CD4-positive, alpha-beta T cell treated with Interleukin-17A for 4 hours (primary cell): ENCODE measurements around the gene TPPP3.
A peak's percentile ranks its signal among the peaks of the same experiment; 100 is the strongest.

Source experiments
- DNase-seq: peaks from one replicate; pipeline ENCODE4 v3.0.0-alpha.2; 2020; ENCODE audit warnings: mixed read lengths

TPPP3 gene

DNA sequence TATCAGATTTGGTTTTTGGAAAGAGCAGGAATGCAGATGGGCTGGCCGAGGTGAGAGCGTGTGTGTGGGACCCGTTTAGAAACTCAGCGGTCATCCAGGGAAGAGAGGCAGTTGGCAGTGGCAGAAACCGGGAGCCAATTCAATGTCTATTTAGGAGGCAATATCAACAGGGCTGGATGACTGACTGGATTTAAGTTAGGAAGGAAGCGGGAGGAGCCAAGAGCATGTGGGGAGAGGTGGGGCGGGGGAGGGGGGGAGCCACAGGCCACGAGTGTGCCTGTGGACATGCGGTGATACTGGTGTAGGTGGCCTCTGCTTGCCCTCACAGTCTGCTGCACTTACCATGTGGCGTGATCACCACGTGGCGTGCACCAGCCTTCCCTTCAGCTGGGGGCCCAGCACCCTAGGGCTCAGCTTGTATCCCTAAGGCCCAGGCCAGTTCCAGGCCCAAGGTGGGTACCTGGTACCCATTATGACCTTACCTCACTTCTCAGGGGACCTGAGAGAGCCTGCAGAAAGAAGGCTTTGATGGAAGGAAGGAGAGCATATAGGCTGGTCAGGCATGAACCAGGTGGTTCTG is 10.8 kb upstream of the TPPP3 start:
- DNase-seq: no peak

DNA sequence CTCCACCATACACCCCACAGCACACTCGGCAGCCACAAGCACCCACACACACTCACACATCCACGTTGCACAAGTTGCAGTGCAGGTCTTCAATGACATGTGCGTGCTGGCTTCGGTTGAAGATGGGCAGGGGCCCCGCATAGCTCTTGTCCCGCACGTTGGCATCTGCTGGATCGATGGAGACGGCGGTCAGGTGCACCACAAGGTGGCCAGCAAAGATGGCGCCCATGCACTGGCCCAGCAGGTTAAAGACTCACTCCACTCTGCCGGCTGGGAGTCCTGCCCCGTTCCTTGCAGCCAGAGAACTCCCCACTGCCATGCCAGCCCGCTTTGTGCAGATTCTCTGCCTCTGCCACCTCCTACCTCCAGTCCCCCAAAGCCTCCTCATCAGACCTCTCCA is 7.6 kb upstream of the TPPP3 start:
- no peak for DNase-seq

DNA sequence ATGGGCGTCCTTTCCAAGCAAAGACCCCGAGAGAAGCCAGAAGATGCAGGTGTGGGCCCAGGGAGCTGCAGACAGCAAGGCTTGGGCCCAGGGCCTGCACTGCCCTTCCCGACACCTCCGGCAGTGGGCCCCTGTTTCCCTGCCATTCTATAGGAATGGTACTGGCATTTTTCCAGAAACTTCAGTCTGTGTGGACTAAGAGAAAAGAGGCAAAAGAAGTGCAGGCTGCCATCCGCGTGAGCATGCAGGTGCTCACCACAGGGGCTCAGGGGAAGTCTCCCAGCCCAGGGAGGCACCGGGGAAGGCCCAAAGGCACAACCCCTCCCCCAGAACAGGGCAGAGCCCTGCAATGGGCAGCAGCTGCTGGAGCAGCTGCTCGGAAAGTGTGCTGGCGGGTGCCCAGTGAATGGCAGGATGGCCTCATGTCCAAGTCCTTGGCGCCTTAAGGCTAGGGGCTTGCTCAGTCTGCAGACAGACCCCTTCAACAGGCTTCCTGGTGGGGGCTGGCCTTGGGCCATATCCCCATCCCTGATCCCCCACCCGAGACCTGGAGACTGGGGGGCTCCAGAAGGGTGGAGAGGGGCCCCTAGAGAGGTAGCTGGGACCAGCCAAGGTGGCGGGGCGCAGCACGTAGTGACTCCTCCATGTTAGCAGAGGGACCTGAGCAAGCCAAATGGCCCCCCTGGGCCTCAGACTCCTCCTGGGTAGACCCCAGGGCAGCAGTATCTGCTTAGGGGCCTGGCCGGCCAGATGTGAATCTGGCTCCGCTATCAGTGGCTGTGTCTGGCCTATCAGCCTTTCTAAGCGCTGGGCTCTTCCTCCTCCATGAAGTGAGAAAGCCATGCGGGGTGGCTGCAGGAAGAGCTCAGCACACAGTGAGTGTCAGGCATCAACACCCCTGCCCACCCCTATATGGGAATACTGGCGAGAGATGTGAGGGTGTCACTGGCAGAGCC is 6.7 kb upstream of the TPPP3 start:
- DNase-seq: no peak

DNA sequence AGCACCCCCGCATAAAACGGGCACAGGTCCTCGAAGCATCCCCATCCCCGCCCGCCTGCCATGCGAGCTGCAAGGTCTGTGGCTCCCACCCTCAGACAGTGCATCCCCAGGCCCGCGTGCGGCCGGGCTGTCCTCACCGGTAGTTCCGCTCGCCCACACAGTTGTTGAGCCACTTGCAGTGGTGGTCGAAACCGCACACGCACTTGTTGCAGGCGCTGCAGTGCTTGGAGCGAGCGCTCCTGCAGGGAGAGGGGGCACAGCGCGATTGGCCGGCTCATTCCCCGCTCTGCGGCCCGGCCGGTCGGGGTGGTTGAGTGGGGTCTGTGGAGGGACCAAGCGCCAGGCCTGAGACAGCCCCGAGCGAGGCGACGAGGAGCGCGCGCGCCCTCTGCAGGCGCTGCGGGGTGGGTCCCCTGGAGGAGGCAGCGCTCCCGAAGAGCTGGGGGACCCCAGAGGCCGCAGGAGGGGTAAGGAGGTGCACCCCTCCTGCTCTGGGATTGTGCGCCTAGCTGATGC is 6.0 kb upstream of the TPPP3 start:
- DNase-seq: peak; percentile 55

DNA sequence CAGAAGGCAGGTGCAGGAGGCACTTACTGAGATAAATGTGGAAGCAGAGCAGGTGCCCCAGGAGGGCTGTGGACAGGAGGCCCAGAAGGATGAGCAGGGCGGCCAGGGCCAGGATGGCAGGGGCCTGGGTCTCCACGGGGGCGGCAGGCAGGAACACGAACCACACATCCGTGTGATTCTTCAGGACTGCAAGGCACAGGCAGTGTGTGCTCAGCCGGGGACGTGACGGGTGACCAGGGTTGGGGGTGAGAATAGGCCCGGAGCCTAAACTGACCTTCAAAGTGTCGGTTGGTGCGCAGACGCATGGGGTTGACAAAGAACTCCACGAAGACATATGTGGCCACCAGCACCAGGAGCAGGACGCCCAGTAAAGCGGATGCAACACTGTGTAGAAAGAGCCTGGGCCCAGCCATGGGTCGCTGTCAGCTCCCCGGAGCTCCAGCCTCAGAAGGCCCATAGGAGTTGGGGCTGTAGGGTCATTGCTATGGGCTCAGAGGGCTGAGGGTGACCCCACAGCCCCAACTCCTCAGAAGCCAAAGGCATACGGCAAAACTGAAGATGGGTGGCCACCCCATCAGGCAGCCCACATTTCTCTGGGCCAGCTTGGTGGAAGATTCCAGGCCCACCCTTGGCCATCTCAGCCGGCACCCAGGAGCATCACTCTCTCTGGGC is 5.4 kb upstream of the TPPP3 start:
- DNase-seq: no peak

DNA sequence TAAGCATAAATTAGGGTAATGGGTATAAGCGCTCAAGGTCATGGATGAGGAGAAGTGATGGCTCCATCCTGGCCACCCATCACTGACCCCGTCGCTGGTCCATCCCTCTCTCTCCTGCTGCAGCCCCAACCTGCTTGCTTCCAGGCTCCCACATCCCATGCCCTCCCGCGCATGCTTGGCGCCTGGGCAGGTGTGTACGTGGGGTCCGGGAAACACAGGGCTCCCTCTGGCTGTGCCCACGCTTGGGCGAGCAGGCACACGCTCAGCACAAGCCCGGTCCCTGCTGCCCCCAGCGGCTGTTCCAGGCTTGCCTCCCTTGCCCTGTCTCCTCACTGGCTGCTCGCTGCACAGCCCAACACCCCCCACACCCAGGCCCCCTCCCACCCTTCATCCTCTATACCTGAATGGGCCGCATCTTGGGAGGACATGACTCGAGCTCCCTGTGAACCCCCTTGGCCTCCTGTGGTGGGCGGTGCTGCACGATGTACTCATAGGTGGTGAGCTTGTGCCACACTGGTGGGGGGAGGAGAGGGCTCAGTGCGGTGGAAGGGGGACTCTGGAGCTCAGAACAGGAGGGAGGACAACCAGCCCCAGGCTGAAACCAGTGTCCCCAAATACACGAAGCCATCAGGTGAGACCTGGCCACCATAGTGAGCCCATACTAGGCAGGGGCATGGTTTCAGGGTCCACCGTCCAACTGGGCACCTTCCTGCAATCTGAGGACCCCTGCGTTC is 4.7 kb upstream of the TPPP3 start:
- no peak for DNase-seq

DNA sequence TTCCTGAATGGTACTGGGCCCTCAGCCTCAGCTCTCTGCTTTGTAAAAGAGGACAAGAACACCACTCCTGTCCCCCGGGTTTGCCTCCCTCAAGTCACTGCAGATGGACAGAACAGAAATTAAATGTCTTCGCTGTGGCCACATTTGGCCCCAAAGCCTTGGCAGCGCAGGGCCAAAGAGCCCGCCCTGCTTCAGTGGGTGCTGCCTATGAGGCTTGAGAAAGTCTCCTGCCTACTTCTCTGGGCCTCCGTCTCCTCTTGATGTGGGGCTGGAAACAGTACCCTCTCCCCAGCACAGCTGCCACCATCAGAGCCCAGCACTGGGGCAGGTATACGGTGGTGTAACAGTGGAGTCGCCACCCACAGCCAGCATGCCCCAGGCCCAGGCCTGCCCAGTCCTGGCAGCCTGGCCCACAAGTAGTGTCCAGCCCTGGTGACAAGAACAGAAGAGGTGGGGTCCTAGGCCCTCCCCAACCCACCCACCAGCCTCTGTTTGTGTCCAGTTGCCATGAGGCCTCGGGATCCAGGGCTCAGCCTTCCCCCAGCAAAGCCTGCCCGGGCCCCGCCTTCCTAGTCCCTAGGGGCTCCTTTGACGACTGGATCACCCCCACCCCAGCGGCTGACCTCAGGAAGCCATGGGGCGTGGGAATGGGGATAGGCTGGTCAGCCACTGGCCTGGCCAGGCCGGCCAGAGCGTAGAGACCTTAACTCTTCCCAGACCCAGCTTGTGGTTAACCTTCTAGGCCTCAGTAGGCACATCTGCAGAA is 3.9 kb upstream of the TPPP3 start:
- no peak for DNase-seq

DNA sequence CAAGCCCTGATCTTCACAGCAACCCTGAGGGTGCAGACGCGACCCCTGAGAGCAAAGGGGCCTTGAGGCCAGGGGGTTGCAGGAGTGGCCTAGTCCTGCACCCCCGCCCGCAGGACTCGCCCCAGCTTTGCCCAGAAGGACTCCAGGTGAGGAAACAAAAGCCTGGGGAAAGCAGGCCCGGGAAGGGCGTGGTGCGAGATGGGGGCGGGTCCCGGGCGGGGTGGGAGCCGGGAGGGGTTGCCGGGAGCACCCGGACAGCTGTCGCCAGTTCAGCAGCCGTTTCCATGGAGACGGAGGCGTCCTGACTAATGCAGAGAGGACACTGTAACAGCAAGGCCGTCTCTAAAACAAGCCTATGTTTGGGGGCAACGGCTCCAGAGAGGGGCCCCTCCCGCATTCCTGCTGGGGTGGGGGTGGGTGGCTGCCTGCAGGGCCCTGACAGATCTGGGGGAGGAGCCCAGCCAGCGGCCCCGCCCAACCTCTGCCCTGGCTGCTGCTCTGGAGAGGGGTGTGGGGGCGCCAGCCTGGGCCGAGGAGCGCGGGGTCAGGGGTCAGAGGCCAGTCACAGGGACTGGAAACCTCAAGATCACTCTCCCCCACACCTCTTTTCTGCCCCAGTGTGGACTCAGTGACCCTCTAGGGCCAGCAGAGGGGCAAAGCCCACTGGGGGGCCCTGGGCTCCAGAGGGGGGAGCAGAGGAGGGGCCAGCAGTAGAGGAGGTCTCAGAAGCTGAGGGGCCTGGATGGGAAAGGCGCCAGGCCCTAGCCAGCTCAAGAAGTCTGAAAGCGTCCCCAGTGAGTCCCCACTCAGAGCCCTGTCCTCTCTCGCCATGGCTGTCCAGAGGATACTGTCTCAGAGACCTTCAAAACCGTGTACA is 3.1 kb upstream of the TPPP3 start:
- no peak for DNase-seq

DNA sequence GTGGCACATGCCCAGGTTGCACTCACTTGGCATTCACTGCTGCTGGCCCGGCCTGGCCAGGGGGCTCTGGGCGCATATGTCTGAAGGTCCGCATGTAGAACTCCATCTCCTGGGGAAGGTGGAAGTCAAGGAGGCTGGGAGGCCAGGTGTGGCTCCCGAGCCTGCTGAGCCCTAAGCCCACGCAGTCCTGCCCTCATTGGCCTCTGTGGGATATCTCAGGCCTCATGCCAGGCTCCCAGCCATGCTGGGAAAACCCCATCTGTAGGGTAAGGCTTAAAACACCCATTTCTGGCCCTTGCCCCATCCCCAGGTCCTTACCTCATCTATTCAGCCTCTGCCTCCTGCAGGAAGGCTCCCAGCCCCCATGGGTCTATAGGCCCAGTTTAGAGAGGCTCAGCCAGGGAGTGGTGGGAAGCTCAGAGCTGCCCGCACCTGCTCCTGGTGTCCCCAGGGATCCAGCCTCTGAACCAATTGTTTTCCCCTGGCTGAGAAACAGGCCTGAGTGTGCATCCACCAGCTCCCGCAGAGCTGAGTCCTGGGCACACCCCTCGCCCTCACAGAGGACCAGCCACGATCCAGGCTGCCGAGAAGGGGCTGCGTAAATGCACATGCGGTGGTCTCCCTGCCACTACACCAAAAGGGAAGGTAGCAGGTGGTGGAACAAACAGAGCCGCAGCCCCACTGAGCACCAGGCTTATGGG is 2.3 kb upstream of the TPPP3 start:
- no peak for DNase-seq

DNA sequence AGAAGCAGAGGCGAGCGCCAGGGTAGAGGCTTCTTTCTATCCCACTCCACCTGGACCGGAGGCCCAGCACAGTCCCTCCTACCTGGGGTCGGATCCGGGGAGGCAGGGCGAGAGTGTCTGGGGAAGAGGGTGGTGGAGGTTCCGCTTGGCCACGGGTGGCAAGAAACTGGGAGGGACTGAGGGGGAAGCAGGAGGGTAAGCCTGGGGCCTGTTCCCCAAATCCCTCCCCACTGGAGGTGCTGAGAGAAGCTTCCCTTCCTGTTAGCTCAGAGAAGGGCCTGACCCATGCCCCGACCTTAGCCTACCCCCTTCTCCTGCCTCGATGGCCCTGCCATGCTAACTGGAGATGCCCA is 1.8 kb upstream of the TPPP3 start:
- no peak for DNase-seq

DNA sequence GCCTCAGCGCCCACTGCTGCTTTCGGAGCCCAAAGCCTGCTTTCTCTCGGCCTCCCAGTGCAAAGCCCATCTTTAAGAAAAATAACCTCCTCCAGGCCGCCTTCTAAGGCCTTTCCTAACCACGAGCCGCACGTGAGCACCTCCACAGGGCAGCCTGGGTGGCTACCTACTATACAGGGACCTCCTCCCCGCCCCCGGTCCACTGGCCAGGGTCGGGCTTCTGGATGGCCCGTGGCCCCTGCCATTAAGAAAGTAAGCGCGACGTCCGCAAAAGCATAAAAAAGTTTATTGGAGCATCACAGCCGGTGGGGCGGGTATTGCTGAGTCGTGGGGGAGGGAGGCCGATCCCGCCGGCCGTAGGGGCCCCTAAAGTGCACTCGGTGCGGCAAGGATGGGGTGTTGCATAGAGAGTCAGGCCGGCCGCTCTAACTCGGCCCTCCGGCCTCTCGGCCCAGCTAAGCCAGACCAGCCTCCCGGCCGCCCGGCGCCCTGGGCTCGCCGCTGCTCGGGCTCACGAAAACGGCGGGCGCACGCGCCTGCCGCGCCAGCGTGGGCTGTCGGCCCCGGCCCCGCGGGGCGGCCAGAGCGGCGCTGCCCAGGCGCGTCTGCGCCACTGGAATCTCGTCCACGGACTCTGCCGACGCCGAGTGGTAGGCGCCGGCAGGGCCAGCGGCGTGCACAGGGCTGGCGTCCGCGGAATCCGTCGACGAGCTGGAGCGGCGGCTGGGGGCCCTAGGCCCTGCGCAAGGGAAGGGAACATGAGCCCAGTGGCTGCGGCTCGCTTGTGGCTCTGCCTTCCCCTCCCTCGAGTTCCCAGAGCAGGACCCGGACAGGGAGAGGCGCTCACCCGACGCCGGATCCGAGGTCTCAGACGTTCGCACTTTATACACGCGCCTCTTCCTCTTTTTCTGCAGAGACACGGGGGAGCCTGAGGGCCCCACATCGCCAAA is 1.1 kb upstream of the TPPP3 start:
- no peak for DNase-seq

DNA sequence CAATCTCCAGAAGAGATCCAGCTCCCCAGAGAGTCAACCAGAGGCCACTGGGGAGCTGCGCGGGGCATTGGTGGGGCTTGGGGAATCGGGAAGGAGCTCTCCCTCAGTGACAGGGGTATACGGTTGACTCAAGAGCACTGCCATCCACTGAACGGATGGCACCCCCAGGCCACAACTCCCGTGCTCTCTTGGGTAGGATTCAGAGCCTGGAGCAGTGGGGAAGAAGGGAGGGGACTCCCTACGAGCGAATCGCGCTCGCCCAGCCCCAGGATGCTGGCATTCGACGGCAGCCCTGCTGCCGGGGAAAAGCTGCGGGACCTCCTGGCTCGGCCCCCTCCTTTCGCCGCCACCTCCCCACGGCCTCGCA is 473 bp upstream of the TPPP3 start:
- DNase-seq: no peak

DNA sequence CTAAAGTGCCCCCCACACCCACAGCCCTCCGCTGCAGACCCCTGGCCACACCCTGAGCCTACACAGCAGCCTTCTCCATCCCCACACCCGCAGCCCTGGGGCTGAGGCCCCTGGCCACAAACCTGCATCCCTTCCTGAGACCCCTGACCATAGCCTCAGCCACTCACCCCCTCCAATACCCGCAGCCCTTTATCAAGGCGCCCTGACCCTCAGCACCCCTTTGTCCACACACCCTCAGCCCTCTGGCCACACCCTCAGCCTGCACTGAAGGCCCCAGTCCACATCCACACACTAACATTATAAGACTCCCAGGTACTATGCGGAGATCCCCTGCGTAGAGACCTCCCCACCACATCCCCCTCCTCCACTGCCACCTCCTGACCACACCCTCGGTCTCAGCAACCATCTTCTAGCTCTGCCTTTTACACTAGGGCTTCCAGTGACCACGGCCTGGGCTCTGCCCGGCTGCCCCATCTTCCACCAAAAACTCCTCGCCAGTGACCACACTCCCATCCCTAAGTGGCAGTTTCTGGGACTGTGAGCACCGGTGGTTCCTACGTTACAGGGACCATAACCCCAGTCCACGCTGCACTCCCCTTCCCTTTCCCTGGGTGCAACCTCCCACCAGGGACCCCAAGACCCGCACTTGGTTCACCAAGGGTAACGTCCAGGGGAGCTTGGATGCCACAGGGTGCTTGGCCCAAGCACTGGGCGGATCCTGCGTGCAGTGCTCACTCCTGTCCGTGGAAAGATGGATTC is 818 bp downstream of the TPPP3 start:
- DNase-seq: no peak

DNA sequence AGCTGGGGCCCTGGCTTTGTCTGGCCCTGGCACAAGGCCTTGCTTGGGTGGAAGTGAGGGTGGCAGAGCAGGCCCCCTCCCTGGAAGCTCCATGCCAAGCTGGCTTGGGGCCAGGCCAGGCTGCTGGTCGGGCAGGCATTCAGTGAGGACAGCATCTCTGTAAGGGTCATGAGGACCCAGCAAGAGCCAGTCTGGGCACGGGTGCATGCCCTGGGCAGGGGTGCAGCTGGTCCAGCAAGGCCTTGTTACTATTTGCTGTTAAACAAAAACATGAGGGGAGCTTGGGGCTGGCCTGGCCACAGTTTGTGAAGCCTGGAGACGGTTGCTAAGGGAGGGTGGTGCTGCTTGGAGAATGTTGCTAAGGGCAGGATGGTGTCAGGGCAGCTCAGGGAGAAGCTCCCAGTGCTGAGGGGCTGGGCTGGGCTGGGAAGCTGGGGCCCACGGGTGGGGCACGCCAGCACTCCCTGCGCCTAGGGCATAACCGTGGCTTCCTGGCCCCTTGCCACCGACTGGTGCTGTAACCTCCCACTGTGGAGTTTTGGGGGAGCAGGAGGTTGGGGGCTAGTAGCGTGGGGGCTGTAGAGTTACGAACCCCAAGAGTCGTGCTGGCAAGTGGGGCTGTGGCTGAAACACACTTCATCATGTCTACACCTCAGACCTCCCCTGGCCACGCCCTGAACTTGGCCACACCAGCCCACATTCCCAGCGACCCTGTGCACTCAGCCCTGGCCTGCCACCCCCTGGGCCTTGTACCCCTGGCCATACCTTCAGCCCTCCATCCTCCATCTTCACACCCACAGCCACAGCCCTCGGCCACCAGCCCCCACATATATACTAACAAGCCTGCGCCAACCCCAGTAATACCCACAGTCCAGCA is 1.6 kb downstream of the TPPP3 start:
- no peak for DNase-seq

DNA sequence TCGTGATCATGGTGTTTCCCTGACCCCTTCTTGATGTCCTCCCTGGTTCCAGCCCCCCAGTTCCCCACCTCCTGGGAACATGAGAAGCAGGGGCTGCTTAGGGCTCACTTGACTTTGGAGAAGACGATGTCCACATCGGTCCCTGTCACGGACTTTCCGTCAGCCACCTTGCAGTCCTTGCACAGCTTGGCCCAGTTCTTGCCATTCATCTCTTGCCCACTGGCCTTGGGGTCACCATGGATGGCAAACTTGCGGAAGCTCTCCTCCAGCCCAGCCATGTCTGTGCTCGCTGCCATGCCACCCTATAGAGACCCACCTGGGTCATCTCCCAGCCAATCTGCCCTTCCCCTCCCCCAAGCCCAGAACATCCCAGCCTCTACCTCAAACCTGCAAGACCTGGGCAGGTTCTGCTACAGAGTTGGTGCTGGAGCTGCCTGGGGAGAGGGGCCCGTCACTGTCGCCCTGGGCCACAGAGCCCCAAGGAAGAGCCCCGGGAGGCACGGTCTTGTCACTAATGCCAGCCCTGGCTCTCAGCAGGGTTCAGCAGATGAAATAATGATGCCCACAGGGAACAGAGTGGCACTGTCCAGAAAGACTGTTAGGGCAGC is 2.4 kb downstream of the TPPP3 start:
- DNase-seq: no peak

DNA sequence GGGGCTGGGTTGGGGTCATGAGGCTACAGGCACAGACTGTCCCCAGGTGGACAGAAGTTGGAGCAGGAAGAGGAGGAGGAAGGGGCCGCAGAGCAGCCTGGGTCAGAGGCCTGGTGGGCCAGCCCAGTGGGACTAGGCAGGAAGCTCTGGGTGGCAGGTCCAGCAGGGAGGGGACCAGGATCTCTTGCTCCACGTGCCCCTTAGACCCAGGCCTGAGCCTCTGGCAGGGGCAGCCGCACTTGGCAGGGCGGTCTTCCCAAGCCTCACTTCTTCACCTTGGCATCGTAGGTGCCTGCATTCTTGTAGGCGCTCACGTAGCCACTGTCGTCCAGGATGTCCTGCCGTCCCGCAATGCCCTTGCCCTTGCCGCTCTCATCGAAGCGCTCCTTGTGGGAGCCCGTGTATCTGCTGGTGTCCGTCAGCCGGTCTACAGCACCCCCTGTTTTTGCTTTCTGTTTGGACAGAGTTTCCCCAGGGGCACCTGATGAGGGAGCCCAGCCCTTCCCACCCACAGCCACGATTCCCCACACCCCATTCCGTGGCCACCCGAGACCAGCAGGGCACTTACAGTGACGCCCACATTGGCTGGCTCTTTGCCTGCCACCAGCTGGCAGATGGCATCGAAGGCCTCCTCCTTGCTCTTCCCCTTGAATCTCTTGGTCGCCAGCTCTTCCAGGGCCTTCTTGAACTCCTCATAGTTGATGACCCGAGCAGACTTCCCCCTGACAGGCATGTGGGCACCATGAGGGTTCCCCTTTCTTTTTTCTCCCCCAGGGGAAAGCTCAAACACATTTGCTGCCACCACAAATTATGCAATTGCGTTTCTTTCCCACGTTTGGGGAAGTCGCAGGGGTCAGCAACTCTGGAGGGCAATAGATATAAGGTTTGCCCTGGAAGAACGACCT is 3.1 kb downstream of the TPPP3 start:
- DNase-seq: no peak
